KOPT-K1 (cell line): ENCODE measurements around the gene HAND1.

Experiments
- H3K27ac ChIP-seq: fragments of 200-600 bp; sonication (generic); 2 replicates; pipeline ENCODE4 v1.5.1; 2016; ENCODE audit warnings: antibody characterized with exemption, mild to moderate bottlenecking, low read depth, low read length; ENCODE audit not compliant: poor library complexity, severe bottlenecking
- H3K36me3 ChIP-seq: fragments of 200-600 bp; sonication (generic); 2 replicates; pipeline ENCODE4 v1.5.1; 2017; ENCODE audit warnings: antibody characterized with exemption, mild to moderate bottlenecking, low read length, moderate library complexity; ENCODE audit not compliant: insufficient read depth
- H3K9me3 ChIP-seq: fragments of 200-600 bp; sonication (generic); 2 replicates; pipeline ENCODE4 v1.5.1; 2017; ENCODE audit warnings: antibody characterized with exemption, low read length, mild to moderate bottlenecking; ENCODE audit not compliant: insufficient read depth, poor library complexity, severe bottlenecking

Gene HAND1

GRCh38 chr5:154477382-154478223 lies 424 bp downstream of the HAND1 start:
- Histone ChIP-seq H3K9me3 (peaks cover 11% of the 10 kb centered on the region), H3K27ac (no peak overlapping the region), H3K36me3 (no peaks in the 10 kb centered on the region)

GRCh38 chr5:154476354-154477205 lies 1.4 kb downstream of the HAND1 start:
- H3K27ac ChIP-seq = no peak overlapping the region
- H3K9me3 ChIP-seq = peaks cover 11% of the 10 kb centered on the region
- no peaks in the 10 kb centered on the region for H3K36me3 ChIP-seq

GRCh38 chr5:154475591-154476353 lies 2.3 kb downstream of the HAND1 start:
- Histone ChIP-seq H3K9me3 (peaks cover 11% of the 10 kb centered on the region), H3K27ac (no peak overlapping the region), H3K36me3 (no peaks in the 10 kb centered on the region)

DNA sequence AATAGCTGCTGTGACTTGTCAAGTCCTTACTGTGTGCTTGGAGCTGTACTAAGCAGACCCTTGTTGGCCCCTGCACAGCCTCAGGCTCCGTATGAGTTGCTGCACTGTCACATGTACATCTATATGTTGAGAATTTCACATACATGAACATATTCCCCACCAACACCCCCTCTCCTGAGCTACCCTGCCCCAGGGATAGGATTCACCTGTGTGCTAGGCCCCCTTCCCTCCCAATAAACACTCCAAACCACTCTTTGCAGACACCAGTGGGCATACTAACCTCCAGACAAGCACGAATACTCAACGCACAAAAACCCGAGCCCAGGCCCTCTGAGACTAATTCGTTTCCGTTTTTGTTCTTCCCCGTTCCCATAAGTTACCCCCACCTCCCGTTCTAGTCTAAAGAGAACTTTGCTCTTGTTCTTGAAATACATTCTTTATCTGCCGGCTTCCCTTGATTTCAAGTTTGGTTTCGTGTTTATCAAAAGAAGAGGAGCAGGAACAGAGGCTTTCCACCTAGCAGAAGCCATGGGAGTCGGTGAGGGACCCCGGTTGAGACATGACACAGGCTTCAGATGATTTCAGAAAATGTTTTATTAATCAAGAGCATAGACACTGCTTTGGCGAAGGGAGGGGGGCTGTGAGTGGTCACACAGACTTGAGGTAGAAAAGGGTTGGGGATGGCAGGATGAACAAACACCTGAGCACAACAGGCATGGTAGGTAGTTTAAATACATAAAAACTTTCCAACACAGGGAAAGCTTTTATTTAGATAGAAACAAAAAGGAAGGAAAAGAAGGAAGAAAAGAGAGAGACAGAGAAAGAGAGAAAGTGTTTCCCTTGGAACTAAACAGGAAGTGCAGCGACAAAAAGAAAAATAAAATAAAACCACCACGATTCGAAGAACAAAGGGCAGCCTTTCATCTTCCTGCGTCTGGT lies 3.4 kb downstream of the HAND1 start:
- H3K27ac ChIP-seq = no peak overlapping the region
- peaks cover 6% of the 10 kb centered on the region for H3K9me3 ChIP-seq
- H3K36me3 ChIP-seq = no peaks in the 10 kb centered on the region

DNA sequence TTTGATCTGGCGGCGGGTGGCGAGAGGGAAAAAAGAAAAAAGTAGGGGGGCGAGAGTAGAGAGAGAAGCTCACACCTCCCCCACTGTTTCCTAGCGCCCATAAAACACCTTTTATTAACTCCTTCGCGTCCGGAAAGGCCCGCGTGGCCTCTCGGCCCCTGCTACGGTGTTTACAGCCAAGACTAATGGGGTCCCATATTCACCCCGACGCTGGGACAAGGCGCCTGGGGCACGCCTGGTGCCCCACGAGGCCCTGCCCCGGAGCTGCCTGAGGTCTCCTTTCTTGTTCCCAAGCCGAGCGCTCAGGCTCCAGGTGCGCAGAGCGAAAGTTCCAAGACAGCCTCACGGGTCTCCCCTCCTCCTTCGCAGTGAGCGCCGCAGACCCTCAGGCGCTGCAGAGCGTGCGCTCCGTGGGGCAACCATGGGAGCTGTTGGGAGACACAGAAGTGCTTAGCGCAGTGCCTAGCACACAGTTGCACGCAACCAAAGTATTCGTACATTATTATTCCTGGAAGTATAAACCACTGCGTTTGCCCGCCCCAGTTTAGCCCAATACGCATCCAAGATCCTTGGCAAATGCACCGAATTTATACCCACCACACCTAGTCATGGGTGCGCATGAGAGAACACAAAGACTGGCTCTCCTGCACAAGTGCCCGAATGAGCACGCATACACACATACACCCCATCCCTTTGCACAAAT lies 4.3 kb downstream of the HAND1 start:
- no peaks in the 10 kb centered on the region for H3K36me3 ChIP-seq
- H3K27ac ChIP-seq = no peak overlapping the region
- peaks cover 5% of the 10 kb centered on the region for H3K9me3 ChIP-seq

DNA sequence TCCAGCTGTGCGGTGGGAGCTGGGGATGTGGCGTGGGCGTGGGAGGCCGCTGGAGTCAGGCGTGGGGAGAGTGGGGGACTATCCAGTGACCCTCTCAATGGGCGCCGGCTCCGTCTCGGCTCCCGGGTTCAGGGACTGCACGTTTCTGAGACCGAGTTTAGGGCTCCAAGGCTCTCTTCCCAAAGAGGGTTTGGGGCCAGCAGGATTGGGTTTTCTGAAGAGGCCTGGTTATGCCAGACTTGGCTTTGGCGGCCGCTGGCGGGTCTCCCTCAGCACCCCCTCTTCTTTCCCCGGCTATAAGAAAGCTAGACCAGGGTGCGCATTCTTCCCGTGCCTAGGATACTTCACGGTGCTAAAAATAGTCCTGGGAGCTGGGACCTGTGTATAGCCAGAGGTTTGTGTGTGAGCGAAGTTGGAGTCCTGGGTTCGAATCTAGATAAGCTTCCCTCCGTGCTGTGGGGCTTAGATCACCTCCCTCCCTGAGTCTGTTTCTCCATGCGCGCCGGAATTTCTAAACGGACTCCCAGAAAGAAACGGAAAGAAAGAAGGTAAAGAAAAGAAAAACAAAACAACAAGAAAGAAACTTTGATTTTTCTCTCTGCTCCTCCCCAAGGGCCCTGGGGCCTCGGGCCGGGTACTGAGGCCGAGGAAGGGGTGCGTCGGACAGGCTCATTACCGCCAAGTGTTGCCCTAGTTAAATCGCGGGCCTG lies 5.0 kb downstream of the HAND1 start:
- Histone ChIP-seq H3K36me3 (no peaks in the 10 kb centered on the region), H3K27ac (no peak overlapping the region), H3K9me3 (peaks cover 5% of the 10 kb centered on the region)

DNA sequence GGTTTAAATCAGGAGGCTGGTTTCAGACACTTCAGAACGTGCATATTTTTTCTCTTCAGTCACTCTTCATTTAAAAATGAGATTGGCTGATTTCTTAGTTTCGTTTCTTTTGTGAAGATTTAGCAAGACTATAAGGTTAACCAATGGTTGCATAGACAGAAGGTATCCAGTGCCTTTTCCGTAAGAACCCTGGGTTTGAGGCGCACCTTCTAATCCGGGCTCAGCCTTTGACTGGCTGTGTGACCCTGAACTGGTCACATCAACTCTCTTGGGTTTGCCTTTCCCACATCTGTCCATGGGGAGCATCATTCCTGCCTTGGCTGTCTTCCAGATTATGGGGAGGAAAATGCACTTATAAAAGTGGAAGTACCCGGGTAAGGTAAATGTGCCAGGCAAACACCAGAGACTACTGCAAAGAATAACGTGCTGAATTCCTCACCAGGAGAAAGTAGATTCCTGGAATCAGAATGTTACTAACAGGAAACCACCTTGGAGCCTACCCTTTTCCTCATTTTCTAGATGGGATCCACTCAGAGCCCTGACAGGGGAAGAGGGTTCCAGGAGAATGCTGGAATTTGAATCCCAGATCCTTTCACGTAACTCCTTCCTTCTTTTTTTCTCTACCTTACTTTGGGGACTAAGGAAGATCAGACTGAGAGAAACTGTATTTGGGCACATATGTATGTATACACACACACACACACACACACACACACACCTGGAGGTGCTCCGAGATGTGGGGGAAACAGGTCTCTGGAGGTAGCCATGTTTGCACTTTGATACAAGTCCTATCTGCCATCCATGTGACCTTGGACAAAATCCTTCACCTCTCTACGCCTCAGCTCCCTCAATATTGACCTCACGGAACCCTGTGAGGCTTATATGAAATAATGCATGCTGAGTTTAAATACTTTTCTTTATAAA lies 6.8 kb downstream of the HAND1 start:
- Histone ChIP-seq H3K9me3 (no peaks in the 10 kb centered on the region), H3K27ac (no peak overlapping the region), H3K36me3 (no peaks in the 10 kb centered on the region)

DNA sequence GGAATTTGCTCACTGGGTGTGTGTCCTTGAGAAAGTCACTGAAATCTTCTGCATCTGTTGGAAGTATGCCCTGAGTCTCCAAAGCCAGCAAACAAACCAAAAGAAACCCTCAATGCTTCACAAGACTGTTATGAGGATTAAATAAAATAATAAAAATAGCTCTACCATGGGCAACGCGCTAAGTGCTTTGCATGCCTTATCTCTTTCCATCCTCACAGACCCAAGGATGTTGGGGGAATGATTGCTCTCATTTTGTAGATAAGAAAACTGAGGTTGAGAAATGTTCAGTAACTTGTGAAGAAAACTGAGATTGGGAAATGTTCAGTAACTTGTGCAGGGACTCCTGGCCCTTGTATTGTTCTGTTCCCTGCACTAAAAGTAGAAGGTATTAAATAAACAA lies 7.9 kb downstream of the HAND1 start:
- no peaks in the 10 kb centered on the region for H3K9me3 ChIP-seq
- no peaks in the 10 kb centered on the region for H3K36me3 ChIP-seq
- no peak overlapping the region for H3K27ac ChIP-seq

- no peaks in the 10 kb centered on the region for H3K36me3 ChIP-seq
- no peak overlapping the region for H3K27ac ChIP-seq
- no peaks in the 10 kb centered on the region for H3K9me3 ChIP-seq
Observed at GRCh38 chr5:154467655-154468354, 10.2 kb downstream of the HAND1 start.

DNA sequence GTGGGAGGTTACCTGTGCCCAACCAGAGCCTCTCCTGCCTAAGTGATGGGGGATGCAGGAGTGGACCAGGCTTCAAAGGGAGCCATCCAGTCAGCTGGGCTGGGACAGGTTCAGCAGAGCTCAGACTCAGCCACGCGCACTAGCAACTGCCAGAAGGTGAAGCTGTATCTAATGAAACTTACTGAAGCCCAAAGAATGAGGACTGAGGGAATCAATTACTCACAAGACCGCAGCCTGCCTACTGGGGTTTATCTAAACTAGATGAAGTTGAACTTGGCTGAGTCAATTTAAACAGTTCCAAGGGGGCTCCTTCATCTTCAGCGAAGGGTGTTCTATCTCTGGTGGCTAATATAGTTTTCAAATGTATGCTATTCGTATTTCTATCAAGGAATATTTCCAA lies 11.4 kb downstream of the HAND1 start:
- H3K36me3 ChIP-seq = no peaks in the 10 kb centered on the region
- H3K9me3 ChIP-seq = no peaks in the 10 kb centered on the region
- H3K27ac ChIP-seq = no peak overlapping the region

- no peak overlapping the region for H3K27ac ChIP-seq
- H3K36me3 ChIP-seq = no peaks in the 10 kb centered on the region
- no peaks in the 10 kb centered on the region for H3K9me3 ChIP-seq
Observed at GRCh38 chr5:154466147-154466546, 11.9 kb downstream of the HAND1 start.

DNA sequence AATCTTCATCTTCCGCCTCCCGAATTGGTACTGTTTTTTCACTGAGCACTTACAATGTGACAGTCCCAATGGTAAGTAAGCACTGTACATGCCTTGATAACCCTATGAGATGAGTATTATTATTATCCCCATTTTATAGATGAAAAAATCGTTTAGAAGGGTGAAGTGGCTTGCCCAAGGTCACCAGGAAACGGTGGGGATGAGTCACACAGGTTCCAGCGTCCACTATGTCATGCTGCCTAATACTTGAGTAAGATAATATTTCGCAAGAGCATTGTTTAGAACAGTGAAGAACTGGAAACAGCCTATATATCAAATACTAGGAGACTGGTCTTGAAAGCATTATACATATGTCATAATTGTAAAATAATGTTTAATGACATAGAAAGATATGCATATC lies 12.9 kb downstream of the HAND1 start:
- H3K27ac ChIP-seq = no peak overlapping the region
- no peaks in the 10 kb centered on the region for H3K9me3 ChIP-seq
- H3K36me3 ChIP-seq = no peaks in the 10 kb centered on the region
